Measurements from ENCODE around the gene SMG6.

GRCh38 chr17:2188971-2189630, 114.5 kb downstream of the SMG6 start:
- TF ChIP-seq CTCF (IDR thresholded peaks at IDR 0.05) (no peak), EZH2phosphoT487 (IDR thresholded peaks at IDR 0.05; ENCODE audit: borderline replicate concordance, low read depth) (no peak), GATA2 (CRISPR knock-in tag; IDR thresholded peaks at IDR 0.05) (no peak), POLR2AphosphoS5 (IDR thresholded peaks at IDR 0.05; ENCODE audit: low read depth, low read length) (no peak)
